Jurkat, Clone E6-1 (cell line): Measurements from ENCODE around the gene IFT25.
A peak's percentile ranks its signal among the peaks of the same experiment; 100 is the strongest.
"Not testable (repeated sequence)": the region's sequence is repeated elsewhere in the genome, so short reads cannot be mapped to it uniquely, and the experiment has no call there.

ENCODE experiments used
- DNase-seq: peaks from one replicate; pipeline ENCODE4 v3.0.0-alpha.2; 2011; ENCODE audit warnings: low read depth, low spot score
- H3K4me3 ChIP-seq: 2 replicates; pipeline ENCODE4 v1.5.1; 2011; ENCODE audit warnings: mild to moderate bottlenecking, low read length, control low read depth, moderate library complexity

The IFT25 gene

DNA sequence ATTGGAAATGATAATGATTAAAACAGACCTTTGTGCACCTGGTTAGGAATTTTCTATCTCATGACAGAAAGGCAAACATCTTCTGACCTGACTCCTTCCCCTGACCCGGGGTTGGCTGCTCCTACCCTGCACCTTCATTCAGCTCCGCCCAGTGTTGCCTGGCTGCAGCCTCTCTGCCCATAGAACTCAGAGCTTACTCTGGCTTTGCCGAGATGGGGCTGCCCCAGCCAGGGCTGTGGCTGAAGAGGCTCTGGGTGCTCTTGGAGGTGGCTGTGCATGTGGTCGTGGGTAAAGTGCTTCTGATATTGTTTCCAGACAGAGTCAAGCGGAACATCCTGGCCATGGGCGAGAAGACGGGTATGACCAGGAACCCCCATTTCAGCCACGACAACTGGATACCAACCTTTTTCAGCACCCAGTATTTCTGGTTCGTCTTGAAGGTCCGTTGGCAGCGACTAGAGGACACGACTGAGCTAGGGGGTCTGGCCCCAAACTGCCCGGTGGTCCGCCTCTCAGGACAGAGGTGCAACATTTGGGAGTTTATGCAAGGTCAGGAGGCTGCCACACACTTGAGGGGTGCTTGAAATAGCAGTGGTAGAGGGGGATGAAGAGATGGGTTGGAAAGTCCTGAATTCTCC is 51.4 kb downstream of the IFT25 start, which contains the start of gene DIO1:
TSS of gene DIO1 (plus strand) at position 189 of the 638 bp plus-strand sequence. CDS start at position 213, 24 bp downstream.
- DNase-seq: no peak
- no peak within 1 kb of the TSS for H3K4me3 ChIP-seq

DNA sequence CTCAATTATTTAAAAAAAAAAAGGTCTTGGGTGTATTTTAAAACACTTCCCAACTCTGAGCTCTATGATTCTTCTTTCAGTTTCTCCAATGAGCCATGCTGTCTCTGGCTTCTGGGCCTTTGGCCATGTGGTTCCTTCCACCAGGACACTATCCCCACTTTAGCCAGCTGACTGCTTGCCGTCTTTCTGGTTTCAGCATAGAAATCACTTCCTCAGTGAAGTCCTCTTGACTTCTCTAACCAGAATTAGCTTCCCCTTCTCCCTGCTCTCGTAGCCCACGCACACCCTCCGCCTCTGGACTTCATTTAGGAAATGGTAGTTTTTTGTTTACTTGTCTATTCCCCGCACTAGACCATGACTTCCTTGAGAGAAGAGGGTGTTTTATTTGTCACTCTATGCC is 52.6 kb downstream of the IFT25 start:
- no peak for DNase-seq
- H3K4me3 ChIP-seq: no peak overlapping the region

DNA sequence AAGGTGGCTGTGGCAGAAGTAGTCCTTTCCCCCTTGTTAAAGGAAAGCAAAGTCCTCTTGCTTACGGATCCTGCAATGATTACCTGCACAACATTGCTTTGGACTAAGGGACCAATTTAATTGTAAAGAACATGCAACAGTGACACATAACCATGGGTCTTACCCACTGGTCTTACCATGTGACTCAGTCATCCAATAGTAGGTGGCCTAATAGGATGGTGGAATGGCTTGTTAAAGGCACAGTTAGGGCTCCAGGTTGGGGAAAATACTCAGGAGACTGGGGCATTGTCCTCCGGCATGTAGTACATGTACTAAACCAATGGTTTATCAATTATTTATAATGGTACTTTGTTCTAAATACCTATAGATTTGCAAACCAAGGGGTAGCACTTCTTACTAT is 53.8 kb downstream of the IFT25 start:
- DNase-seq: no peak
- H3K4me3 ChIP-seq: no peak overlapping the region

DNA sequence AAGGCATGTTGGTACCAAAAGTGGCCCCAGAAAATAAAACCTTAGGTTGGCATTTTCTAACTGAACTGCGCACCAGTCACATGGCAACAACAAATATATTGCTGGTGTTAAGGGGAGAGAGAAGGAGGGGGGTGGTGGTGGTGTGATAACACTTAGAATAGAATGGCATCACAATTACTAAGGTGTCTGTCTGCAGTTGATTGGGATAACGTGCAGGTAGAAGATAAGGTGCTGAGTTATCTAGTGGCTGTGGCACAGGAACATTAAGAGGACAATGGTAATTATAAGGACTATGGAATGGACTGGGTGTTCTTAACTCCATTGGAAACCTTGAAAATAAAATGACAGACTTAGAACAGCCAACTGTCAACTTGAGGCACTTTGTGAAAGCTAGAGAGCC is 54.5 kb downstream of the IFT25 start:
- no peak overlapping the region for H3K4me3 ChIP-seq
- no peak for DNase-seq

DNA sequence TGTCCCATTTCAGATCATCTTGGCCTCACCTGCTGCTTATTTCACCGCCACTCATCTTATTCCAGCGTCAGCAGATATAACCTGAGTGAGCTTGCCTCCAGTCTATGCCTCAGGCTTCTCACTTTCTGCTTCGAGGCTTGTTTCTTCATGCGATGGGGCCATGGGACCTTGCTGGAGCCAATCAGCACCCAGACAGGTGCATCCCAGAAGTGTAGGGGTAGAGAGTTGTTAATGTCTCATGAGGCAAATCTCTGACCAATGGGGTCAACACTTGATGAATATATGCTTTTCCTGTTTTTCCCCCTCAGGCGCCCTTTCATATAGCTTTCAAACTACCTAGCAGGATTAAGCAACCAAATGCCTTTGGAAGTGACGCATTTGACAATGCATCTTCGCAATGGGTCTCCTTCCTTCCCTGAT is 55.0 kb downstream of the IFT25 start:
- DNase-seq: no peak
- H3K4me3 ChIP-seq: no peak overlapping the region

DNA sequence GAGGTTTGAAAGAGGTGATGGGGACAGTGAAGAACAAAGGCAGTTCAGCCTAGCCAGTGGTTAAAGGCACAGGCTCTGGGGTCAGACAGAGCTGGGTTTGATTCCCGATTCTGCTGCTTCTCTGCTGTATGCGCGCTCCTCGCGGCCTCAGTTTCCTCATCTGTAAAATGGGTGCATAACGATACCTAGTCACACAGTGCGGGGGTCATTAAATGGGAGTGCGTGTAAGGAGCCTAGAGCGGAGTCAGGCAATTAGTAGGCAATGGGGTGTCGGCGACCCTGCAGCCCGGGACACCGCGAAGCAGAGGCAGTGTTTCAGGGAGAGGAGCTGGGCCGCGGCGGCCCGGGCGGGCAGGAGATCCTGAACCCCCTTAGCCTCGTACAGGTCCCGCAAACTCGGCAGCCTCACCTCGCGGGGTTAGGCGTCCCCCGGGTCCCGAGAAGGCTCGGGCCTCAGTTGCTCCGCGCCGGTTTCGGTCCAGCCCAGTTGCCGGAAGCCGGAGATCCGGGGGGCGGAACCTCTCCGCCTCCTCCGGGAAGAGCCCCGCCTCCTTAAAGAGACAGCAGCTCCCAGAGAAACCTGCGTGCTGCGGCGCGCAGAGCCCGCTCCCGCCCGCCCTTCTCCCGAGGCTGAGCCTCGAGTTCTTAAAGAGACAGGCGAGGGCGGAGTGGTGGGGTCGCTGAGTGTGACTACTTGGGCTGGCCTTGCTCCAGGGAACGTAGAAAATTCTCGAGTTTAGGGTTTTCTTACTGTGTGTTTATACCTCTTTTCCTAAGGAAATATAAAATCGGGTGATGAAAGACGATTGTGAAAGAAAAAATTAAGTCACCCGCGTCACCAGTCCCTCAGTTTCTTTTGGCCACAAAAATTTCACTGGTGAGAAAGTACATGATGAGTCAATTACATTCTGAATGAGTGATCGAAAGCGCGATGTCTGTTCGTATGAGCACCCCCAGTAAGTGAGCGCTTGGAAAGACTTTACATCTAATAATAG is 55.9 kb downstream of the IFT25 start, which contains the start of gene YIPF1:
TSS of gene YIPF1 (minus strand) at position 494 of the 995 bp plus-strand sequence. CDS start 860 bp downstream, outside the sequence.
- peak within 1 kb of the TSS; percentile 94 for H3K4me3 ChIP-seq
- peak; percentile 82 for DNase-seq

DNA sequence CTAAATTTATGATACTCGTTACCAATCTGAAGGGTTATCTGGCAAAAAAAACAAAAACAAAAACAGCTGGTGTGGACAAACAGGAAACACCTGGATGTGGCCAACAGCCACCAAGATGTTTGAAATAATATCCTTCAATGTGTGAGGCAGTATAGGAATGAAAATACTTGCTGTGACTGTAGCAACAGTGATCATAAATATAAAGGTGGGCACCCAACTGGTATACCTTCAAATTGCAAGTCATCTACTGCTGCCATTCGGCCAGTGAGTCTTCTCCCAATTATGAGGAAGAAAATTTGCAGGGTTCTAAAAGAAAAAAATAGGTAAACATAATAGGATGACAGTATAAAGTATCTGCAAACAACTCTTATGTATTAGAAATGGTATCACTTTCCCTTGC is 56.8 kb downstream of the IFT25 start:
- DNase-seq: no peak
- H3K4me3 ChIP-seq: peak overlapping the region; percentile 94

DNA sequence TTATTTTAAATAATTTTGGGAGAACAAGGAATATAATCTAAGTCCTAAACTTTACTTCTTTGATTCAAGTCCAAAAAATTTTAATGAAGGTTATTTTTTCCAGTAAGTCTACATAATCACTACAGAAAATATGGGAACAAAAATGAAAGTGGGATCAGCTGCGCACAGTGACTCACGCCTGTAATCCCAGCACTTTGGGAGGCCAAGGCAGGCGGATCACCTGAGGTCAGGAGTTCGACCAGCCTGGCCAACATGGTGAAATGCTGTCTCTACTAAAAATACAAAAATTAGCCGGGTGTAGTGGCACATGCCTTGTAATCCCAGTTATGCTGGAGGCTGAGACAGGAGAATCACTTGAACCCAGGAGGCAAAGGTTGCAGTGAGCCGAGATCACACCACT is 61.9 kb downstream of the IFT25 start:
- DNase-seq, H3K4me3 ChIP-seq: not testable (repeated sequence)

DNA sequence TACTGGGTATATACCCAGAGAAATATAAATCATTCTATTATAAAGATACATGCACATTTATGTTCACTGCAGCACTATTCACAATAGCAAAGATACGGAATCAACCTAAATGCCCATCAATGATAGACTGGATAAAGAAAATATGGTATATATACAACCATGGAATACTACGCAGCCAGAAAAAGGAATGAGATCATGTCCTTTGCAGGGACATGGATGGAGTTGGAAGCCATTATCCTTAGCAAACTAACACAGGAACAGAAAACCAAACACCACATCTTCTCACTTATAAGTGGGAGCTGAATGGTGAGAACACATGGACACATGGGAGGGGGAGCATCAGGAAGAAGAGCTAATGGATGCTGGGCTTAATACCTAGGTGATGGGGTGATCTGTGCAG is 63.6 kb downstream of the IFT25 start:
- H3K4me3 ChIP-seq, DNase-seq: not testable (repeated sequence)

DNA sequence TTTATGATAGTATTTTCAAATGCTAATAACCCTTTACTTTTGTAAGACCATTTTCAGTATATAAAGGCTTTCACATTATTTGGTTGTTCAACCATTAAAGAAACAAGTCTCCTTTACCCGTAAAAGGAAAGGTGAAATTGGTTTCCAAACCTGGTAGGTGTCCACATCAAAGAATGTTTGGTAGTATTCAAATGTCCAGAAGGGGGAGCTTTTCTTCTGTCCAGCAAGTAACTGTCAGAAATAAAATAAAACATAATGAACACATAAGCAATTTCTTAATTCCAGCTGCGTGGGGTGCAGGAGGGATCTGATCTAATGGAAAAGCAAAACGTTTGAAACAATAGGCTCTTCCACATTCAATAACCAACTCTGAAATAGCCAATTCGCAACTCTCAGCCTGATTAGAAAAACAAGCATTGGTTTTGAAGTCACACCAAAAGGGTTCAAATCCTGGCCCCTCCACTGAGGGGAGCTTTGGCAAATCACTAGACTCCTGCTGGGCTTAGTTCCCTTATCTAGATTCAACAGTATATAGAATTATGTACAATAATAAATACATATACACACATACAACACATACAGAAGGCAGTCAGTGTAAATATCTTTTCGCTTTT is 66.9 kb downstream of the IFT25 start:
- DNase-seq: no peak
- no peak overlapping the region for H3K4me3 ChIP-seq

DNA sequence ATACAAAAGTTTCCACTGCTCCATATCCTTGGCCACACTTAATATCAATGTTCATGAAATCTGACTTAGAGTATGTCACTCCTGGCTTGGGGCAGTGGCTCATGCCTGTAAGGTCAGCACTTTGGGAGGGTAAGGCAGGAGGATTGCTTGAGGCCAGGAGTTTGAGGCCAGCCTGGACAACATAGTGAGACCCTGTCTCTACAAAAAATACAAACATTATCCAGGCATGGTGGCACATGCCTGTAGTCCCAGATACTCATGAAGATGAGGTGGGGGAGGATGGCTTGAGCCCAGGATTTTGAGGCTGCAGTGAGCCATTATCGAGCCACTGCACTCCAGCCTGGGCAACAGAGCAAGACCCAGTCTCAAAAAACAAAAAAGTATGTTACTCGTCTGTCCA is 70.3 kb downstream of the IFT25 start:
- H3K4me3 ChIP-seq, DNase-seq: not testable (repeated sequence)

DNA sequence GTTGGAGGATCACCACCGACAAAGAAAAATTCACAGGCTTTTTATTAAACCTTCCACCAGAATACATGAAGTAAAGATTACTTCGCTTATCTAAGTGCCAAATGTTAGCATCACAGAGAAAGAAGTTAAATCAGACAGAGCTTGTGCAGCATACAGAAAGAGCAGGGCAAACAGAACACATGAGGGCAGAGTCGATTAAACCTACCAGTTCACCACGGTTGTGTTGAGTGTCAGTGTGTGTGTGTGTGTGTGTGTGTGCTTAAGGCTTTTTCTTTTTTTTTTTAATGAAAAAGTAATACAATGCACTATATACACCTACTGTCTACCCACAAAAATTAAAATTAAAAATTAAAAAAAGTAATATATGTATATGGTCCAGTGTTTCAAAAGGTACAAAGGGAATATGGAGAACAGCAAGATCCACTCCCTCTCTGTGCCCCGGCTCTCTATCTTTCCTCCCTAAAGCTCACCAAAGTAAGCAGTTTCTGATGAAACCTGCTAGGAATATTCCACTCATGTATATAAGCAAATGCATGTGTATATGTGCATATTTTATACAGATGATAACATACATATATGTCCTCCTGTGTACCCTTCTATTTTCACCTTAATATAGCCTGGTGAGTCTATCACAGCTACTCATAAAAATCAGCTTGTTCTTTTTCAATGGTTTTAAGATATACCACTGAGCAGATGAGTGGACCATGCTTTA is 73.6 kb downstream of the IFT25 start:
- no peak overlapping the region for H3K4me3 ChIP-seq
- no peak for DNase-seq
